Midbrain (tissue), 1 donor: ENCODE data around the gene HECW1.
"Not testable (repeated sequence)": the region's sequence is repeated elsewhere in the genome, so short reads cannot be mapped to it uniquely, and the experiment has no call there.

Experiments
- DNase-seq: peaks from one replicate; lab custom pipeline; 2025; lab: John Stamatoyannopoulos, UW

The HECW1 gene

DNA sequence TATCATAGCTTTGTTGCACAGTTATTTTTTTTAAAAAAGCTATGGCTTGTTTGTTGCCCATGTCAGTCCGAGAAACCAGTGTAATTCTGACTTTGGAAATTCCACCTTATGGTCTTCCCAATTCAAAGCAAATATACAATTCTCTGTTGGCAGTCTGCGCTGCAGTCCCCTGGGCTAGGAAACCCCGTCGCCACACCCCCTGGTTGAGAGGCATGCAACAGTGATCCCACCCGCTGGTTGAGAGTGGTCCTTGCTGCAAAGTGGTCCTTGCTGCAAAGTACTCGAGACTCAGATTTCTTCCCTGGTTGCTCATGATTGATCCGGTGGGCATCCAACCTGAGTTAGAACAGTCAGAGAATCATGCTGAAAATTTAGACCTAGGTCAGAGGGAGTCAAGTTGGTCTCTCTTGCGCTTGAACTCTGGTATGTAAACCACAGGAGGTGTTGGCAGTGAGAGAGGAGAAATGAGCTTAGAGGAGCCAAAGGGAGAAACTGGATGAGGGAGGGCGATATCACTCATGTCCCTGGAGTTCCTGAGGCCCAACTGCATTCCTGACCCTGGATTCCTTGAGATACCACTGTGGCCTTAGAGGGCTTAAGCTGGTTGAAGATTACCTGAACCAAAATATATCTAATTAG lies 425.4 kb downstream of the HECW1 start:
- no peak for DNase-seq

- DNase-seq: no peak
Observed at GRCh38 chr7:43538404-43538771, 425.9 kb downstream of the HECW1 start.

GRCh38 chr7:43540471-43540870 lies 428.0 kb downstream of the HECW1 start:
- DNase-seq: no peak

DNA sequence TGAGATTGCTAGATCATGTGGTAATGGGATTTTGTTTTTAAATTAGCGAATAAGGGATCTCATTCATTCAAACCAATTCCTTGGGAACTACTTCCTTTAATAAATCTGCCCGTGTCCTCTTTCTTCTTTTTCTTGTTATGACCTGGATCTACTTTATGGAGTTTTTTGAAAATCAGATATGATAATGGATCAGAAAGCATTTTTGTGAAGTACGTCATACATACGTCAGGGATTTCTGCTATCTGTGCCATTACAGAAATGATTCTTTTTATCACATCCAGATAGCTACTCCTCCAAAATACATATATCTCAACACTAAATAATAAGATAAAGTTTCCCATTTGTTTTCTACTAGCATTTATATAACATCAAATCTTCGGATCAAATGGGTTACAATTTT lies 430.3 kb downstream of the HECW1 start:
- DNase-seq: no peak

DNA sequence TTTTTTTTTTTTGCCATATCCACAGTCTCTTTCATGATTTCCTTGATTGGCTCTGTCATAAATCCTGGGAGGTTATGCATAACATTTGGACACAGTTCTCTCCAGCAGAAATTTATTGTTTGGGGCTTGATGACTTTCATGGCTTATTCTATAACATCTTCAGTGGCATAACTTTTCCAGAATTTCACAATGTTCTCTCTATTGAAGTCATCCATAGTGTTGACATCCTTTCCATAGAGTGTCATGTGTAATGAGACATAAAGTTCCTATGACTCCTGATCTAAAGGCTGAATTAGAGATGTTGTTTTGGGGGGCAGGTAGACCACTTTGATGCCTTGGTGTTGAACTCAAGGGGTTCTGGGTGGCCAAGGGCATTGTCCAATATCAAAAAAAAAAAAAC lies 433.8 kb downstream of the HECW1 start:
- no peak for DNase-seq

- no peak for DNase-seq
Observed at GRCh38 chr7:43550427-43550826, 438.0 kb downstream of the HECW1 start.

- no peak for DNase-seq
Observed at GRCh38 chr7:43552122-43552521, 439.7 kb downstream of the HECW1 start.

GRCh38 chr7:43553999-43554398 lies 441.6 kb downstream of the HECW1 start:
- no peak for DNase-seq

DNA sequence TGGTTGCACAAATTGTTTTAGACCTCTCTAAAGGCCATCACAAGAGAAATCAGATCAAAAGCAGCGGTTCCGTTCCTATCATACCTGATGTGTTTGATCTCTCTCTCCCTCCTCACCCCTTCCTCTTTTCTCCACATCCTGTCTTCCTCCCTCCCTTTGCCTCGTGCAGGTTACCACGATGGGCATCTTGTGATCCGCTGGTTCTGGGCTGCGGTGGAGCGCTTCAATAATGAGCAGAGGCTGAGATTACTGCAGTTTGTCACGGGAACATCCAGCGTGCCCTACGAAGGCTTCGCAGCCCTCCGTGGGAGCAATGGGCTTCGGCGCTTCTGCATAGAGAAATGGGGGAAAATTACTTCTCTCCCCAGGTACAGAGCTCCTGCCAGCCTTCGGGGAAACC lies 442.0 kb downstream of the HECW1 start:
- no peak for DNase-seq

DNA sequence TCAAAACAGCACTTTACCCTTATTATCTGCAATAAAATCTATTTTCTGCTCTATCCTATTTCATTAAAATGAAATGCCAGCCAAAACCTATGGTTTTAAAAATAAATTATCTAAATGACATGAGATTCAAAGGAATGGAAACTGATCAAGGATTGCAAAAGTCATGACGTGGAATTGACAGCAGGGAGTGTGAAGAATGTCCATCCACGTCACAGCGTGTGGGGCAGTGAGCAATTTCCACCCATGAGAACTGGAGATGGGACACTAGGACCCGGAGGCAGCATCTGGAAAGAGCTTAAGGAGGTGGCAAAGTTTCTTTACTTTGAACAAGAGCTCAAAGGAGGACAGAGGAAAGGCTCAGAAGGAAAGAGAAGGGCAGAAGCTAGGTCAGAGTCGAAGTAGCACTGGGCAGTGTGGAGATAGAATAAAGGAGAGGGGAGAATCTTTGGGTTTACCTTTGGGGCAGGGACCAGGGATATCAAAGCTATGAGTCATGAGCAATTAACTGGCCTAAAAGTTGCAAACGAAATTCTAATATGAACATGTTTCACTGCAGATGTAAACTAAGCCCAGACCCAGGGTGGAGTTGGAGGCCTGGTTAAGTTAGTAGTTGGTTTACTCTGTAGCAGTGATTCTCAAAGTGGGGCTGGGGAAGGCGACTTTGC lies 445.5 kb downstream of the HECW1 start:
- no peak for DNase-seq

- no peak for DNase-seq
Observed at GRCh38 chr7:43559171-43559945, 446.9 kb downstream of the HECW1 start.

DNA sequence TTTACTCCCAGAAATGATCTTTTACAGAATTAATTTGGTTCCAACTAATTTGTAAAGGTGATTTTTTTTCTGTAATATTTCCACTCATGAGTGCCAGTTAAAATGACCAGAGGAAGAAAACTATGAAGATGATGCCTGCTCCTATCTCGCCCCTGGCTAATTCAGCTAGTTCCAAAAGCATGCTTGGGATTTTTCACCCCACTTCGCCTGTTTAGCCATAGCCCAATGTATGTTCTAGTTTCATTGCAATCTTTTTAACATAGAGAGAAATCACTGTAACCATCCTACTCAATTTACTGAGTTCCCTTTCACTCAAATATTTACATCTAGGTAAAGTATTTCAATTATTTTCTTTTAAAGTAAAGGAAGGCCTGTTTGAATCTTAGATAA lies 447.5 kb downstream of the HECW1 start:
- DNase-seq: no peak

DNA sequence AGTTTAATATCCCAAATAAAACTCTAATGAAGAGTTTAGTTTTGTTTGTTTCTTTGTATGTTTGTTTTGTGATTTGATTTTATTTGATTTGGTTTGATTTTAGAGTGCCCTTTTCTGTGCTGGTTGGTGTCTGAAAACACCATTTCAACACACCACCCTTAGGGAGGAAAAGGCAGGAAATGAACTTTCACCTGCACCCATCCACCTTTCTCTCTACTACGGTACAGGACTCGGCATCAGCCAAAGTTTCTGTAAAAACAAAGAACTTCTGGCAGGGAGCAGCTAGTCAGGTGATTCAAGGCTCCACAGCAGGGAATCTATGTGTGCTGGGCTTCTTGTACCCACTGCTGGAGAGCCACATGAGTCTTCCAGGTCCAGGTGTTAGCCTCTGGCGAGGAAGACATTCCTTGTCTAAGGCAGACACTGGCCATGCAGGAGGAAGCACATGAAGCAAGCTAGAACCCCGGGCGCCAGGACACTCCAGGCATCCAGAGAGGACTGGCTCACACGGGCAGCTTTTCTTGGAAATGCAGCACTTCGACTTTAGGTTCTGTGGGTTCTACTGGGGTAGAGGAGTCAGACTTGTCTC lies 448.4 kb downstream of the HECW1 start:
- no peak for DNase-seq

GRCh38 chr7:43562383-43562782 lies 449.9 kb downstream of the HECW1 start:
- no peak for DNase-seq

- DNase-seq: no peak
Observed at GRCh38 chr7:43565786-43566185, 453.3 kb downstream of the HECW1 start.

DNA sequence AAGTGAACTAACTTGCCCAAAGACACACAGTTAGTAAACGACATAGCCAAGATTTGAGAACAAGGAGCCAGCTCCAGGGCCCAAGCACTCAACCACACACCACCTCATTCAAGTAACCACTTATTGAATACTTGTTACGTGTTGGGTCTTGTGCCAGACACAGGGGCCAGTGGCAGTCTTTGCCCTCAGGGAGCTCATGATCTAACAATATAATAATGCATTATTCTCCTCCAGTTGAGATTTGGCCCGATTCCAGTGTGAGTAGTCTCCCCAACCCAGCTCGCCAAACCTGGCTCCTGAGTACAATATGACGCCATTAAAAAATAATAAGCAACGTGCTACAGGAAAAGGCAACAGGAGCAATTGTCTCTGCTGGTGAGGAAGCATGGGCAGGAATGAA lies 456.1 kb downstream of the HECW1 start:
- no peak for DNase-seq

GRCh38 chr7:43569424-43569823 lies 457.0 kb downstream of the HECW1 start:
- DNase-seq: no peak

GRCh38 chr7:43570688-43571365 lies 458.4 kb downstream of the HECW1 start:
- no peak for DNase-seq

- DNase-seq: peak; percentile 43
Observed at GRCh38 chr7:43572516-43573049, 460.1 kb downstream of the HECW1 start.

GRCh38 chr7:43573832-43574231 lies 461.4 kb downstream of the HECW1 start:
- DNase-seq: not testable (repeated sequence)

GRCh38 chr7:43575506-43575905 lies 463.1 kb downstream of the HECW1 start:
- no peak for DNase-seq

GRCh38 chr7:43576241-43576640 lies 463.8 kb downstream of the HECW1 start:
- DNase-seq: no peak
